GM10266 (cell line): ENCODE measurements around the gene SCN1A.
"Not testable (repeated sequence)": the region's sequence is repeated elsewhere in the genome, so short reads cannot be mapped to it uniquely, and the experiment has no call there.

Experiments
- DNase-seq: peaks from one replicate; pipeline ENCODE4 v3.0.0; 2012; ENCODE audit errors: extremely low spot score
- CTCF ChIP-seq: IDR thresholded peaks from 2 replicates; pipeline ENCODE4 v1.5.1; 2012; ENCODE audit warnings: mild to moderate bottlenecking, low read depth; ENCODE audit not compliant: control insufficient read depth, insufficient read depth; ENCODE audit errors: missing control alignments

Gene SCN1A

GRCh38 chr2:165990846-165991245 is 137.0 kb downstream of the SCN1A start:
- no peak for TF ChIP-seq CTCF
- no peak for DNase-seq

- DNase-seq: no peak
- no peak for TF ChIP-seq CTCF
These were observed 138.0 kb downstream of the SCN1A start for GRCh38 chr2:165989851-165990250.

GRCh38 chr2:165985120-165985519 is 142.7 kb downstream of the SCN1A start:
- no peak for TF ChIP-seq CTCF
- no peak for DNase-seq

GRCh38 chr2:165972161-165972560 is 155.7 kb downstream of the SCN1A start:
- not testable (repeated sequence) for DNase-seq

- DNase-seq: no peak
- TF ChIP-seq CTCF: no peak
These were observed 157.2 kb downstream of the SCN1A start for GRCh38 chr2:165970663-165971062.

- TF ChIP-seq CTCF: no peak
- no peak for DNase-seq
These were observed 158.6 kb downstream of the SCN1A start for GRCh38 chr2:165969227-165969626.

- TF ChIP-seq CTCF: no peak
- no peak for DNase-seq
These were observed 160.1 kb downstream of the SCN1A start for GRCh38 chr2:165967746-165968145.

GRCh38 chr2:165961818-165962217 is 166.0 kb downstream of the SCN1A start:
- no peak for TF ChIP-seq CTCF
- no peak for DNase-seq
